GM12865 (cell line): ENCODE data around the gene ENPP5.
"Not testable (repeated sequence)": the region's sequence is repeated elsewhere in the genome, so short reads cannot be mapped to it uniquely, and the experiment has no call there.

Experiments
- DNase-seq: peaks from one replicate; pipeline ENCODE4 v3.0.0; 2010; ENCODE audit warnings: low read depth
- H3K4me3 ChIP-seq: 2 replicates; pipeline ENCODE4 v1.5.1; 2011; ENCODE audit warnings: mild to moderate bottlenecking, low read depth, low read length, control low read depth
- TF ChIP-seq, protein P1 (sequence below): IDR thresholded peaks from 2 replicates; pipeline ENCODE4 v1.5.1; 2011; ENCODE audit warnings: low read length, control low read depth, low read depth, inconsistent platforms; ENCODE audit not compliant: insufficient read depth; ENCODE audit errors: missing control alignments

ENPP5 gene

GRCh38 chr6:46156701-46157100, 14.1 kb downstream of the ENPP5 start:
- TF ChIP-seq, protein P1, sequence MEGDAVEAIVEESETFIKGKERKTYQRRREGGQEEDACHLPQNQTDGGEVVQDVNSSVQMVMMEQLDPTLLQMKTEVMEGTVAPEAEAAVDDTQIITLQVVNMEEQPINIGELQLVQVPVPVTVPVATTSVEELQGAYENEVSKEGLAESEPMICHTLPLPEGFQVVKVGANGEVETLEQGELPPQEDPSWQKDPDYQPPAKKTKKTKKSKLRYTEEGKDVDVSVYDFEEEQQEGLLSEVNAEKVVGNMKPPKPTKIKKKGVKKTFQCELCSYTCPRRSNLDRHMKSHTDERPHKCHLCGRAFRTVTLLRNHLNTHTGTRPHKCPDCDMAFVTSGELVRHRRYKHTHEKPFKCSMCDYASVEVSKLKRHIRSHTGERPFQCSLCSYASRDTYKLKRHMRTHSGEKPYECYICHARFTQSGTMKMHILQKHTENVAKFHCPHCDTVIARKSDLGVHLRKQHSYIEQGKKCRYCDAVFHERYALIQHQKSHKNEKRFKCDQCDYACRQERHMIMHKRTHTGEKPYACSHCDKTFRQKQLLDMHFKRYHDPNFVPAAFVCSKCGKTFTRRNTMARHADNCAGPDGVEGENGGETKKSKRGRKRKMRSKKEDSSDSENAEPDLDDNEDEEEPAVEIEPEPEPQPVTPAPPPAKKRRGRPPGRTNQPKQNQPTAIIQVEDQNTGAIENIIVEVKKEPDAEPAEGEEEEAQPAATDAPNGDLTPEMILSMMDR: no peak
- H3K4me3 ChIP-seq: no peak overlapping the region
- no peak for DNase-seq

GRCh38 chr6:46149066-46149465, 21.7 kb downstream of the ENPP5 start:
- not testable (repeated sequence) for DNase-seq, H3K4me3 ChIP-seq

GRCh38 chr6:46144270-46144669, 26.5 kb downstream of the ENPP5 start:
- TF ChIP-seq, protein P1: no peak
- no peak for DNase-seq

GRCh38 chr6:46138281-46138680, 32.5 kb downstream of the ENPP5 start:
- TF ChIP-seq, protein P1: no peak
- peak; percentile 13 for DNase-seq
- no peak overlapping the region for H3K4me3 ChIP-seq

More at GRCh38 chr6:46144270-46144669, 26.5 kb downstream of the ENPP5 start:
- no peak overlapping the region for H3K4me3 ChIP-seq

GRCh38 chr6:46137387-46137786, 33.4 kb downstream of the ENPP5 start:
- TF ChIP-seq, protein P1: no peak
- peak; percentile 22 for DNase-seq
- H3K4me3 ChIP-seq: no peak overlapping the region

DNA sequence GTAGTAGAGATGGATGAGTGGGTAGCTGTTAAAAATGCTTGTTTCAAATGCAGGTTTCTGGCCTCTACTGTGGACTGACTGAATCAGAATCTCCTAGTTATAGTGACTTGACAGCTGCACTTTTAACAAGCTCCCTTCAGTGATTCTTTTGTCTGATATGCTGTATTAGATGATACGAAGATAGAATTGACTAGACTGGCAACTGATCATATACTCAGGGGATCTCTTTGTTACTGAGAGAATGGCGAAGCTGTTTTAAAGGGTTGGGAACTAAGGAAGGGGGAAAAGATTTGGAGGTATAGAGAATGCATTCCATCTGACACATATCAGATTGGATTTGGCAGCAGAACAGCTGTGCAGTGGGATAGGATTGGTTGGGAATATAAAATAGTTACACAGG, 33.9 kb downstream of the ENPP5 start:
- no peak for DNase-seq
- H3K4me3 ChIP-seq: no peak overlapping the region
- TF ChIP-seq, protein P1: no peak

DNA sequence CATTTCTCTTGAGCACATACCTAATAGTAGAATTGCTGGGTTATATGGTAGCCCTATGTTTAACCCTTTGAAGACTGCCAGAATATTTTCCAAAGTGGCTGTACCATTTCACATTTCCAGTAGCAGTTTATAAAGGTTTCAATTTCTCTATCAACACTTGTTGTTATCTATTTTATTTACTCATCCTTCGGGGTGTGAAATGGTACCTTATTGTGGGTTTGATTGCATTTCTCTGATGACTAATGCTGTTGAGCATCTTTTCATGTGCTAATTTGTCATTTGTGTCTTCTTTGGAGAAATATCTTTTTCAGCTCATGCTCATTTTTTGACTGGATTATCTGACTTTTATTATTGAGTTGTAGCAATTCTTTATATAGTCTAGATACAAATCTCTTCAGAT, 35.6 kb downstream of the ENPP5 start:
- no peak for DNase-seq
- no peak overlapping the region for H3K4me3 ChIP-seq
- TF ChIP-seq, protein P1: no peak
